Esophagus (tissue), 2 donors: ENCODE results near the gene AATK. TPM values are rescaled to one million over a fixed set of nuclear protein-coding genes. Genes with fewer than 3 reads are reported as not detected.

ENCODE experiments used
- H3K27ac ChIP-seq, 2 donors: one replicate each; pipeline ENCODE4 v1.5.1; 2013; ENCODE audit warnings: low read depth in 2 of 2, mild to moderate bottlenecking in 2 of 2, inconsistent platforms in 1 of 2, low read length in 1 of 2, moderate library complexity in 1 of 2
- H3K27me3 ChIP-seq, 2 donors: one replicate each; pipeline ENCODE4 v1.6.1; 2013; ENCODE audit warnings: low read length in 2 of 2, control low read depth in 1 of 2, mild to moderate bottlenecking in 1 of 2; ENCODE audit not compliant: insufficient read depth in 2 of 2, control insufficient read depth in 1 of 2
- H3K36me3 ChIP-seq, 2 donors: one replicate each; pipeline ENCODE4 v1.6.1; 2013; ENCODE audit warnings: low read length in 1 of 2; ENCODE audit not compliant: control insufficient read depth in 2 of 2, insufficient read depth in 2 of 2
- H3K4me1 ChIP-seq, 2 donors: one replicate each; pipeline ENCODE4 v1.6.1; 2013; ENCODE audit warnings: low read length in 1 of 2; ENCODE audit not compliant: control insufficient read depth in 2 of 2, insufficient read depth in 2 of 2
- H3K4me3 ChIP-seq, 2 donors: one replicate each; pipeline ENCODE4 v1.5.1; 2013; ENCODE audit warnings: low read length in 2 of 2, mild to moderate bottlenecking in 2 of 2, low read depth in 1 of 2, moderate library complexity in 1 of 2
- H3K9me3 ChIP-seq, 2 donors: one replicate each; pipeline ENCODE4 v1.6.1; 2013; ENCODE audit warnings: mild to moderate bottlenecking in 2 of 2, low read depth in 1 of 2, low read length in 1 of 2, moderate library complexity in 1 of 2; ENCODE audit not compliant: control insufficient read depth in 2 of 2, insufficient read depth in 1 of 2
- WGBS, 2 donors: extraction: QIAGEN DNeasy Blood & Tissue Kit; methylation state at CpG; one replicate each; pipeline ENCODE4 v1.1.7; 2013; 5-methylcytosine and 5-hydroxymethylcytosine counted together
- polyA plus RNA-seq, 2 donors: library from polyadenylated mRNA; stranded (reverse); fragments of 200-250 nt; gene quantifications; one replicate each; pipeline ENCODE4 v1.2.3, GENCODE V29; 2013
- donor health status: healthy with polysubstance abuse.
- donor health status: Bipolar disorder and iron deficiency.

AATK gene
- polyA plus RNA-seq, 2 donors: 1.1 to 1.2 TPM

DNA sequence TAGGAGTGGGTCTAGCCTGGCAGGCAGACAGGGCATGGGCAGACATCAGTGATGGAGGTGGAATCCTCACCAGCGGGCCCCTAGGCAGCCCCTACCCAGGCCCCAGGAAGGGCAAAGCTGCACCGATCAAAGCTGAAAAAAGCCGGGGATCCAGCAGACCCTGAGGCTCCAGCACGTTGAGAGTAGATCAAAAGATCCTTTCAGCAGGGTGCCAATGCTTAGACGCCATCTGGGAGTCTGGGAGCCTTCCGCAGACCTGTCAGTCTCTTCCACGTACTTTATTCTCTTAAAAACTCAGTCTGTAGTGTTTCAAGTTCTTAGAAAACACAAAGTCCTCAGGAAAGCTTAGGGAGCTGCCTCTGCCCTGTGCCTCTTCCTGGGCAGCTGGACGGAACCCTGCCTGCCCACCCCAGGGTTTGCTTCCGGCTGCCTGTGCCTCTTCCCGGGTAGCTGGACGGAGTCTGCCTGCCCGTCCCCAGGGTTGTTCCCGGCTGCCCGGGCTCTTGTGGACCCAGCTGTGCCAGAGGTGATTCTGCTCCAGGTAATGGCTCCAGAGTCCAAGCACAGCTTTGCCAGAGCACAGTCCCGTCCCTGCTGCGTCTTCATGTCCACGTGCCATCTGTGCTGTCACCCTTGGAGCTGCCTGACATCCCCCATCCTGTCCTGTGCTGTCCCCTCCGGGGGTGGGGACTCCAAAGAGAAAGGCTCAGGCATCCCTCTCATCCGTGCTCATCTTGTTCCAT, 51.5 kb downstream of the AATK start:
- Histone ChIP-seq H3K9me3 (peaks cover 0 to 3% of the 10 kb centered on the region in 2 donors), H3K27ac (no peak overlapping the region), H3K36me3 (peaks cover 0 to 52% of the 10 kb centered on the region in 2 donors), H3K4me1 (peaks cover 4 to 14% of the 10 kb centered on the region in 2 donors), H3K27me3 (no peaks in the 10 kb centered on the region), H3K4me3 (no peak overlapping the region)
- WGBS, 2 donors: 76% methylated on average over 19 of the region's 19 CpGs

DNA sequence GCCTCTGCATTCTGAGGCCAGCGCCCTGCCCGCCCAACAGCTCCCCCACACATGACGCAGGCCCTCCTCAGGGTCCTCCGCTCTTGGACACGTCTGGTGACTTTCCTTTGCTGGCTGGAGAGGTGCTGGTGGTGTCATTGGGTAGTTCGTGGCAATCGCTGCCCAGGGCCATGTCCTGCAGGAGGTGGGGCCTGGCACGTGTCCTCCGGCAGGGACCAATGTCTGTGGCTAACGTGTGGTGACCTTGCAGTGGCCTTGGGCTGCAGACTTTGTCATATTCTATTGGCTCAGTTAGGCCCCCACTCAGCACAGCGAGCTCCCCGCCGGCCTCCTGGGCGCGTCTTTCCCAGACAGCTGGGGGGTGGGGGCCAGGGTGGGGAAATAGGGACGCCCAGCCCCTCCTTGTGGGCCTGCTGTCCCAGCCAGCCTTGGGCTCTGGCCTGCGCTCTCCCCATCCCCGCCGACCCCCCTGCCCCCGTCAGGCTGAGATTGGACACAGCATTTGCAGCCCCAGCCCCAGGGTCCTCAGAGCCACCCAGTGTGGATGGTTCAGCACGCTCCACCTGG, 52.8 kb downstream of the AATK start:
- H3K4me1 ChIP-seq: peaks cover 0 to 2% of the 10 kb centered on the region in 2 donors
- peaks cover 0 to 59% of the 10 kb centered on the region in 2 donors for H3K36me3 ChIP-seq
- H3K9me3 ChIP-seq: no peaks in the 10 kb centered on the region
- H3K27me3 ChIP-seq: no peaks in the 10 kb centered on the region
- no peak overlapping the region for H3K4me3 ChIP-seq
- H3K27ac ChIP-seq: no peak overlapping the region
- 81 to 88% methylated on average over 21 of the region's 21 CpGs for WGBS, 2 donors

DNA sequence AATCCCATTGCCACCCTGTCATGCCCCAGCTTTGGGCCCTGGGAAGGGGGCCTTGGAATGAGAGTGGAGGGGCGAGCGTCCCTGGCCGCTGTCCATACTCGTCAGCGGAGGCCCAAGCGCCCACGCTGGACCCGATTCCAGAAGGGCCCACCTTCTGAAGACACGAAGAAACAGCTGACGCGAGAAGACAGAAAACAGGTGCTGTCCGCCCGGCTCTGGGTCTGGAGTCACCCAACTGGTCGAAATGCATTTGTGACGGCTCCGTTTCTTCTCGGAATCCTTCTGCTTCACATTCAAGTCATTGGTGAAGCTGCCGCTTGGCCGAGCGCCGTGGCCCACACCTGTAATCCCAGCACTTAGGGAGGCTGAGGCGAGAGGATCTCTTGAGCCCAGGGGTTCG, 53.6 kb downstream of the AATK start:
- Histone ChIP-seq H3K27me3 (no peaks in the 10 kb centered on the region), H3K27ac (no peak overlapping the region), H3K36me3 (peaks cover 0 to 65% of the 10 kb centered on the region in 2 donors)

DNA sequence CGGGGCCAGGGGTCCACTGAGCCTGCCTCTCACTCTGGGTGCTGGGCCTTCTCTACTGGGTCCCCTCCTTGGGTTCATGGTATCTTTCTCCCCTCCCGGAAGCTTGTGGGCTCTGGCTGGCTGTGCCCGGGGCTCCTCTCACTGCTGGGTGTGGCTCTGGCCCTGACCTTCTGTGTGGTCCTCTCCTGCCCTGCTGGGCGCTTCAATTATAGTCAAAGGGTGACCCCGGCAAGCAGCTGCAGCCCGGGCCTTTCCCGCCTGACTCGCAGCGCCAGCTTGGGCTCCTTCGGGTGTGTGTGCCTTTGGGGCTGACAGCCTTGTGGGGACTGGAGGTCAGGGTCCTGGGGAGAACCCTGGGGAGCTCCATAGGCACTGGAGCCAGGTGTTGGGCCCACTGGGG, 55.0 kb downstream of the AATK start:
- no peak overlapping the region for H3K4me3 ChIP-seq
- H3K27ac ChIP-seq: no peak overlapping the region
- no peaks in the 10 kb centered on the region for H3K27me3 ChIP-seq
- H3K36me3 ChIP-seq: peaks cover 0 to 68% of the 10 kb centered on the region in 2 donors
- H3K9me3 ChIP-seq: no peaks in the 10 kb centered on the region
- no peaks in the 10 kb centered on the region for H3K4me1 ChIP-seq
- 74 to 80% methylated on average over 10 of the region's 10 CpGs for WGBS, 2 donors

More for the DNA sequence above, 53.6 kb downstream of the AATK start:
- peaks cover 0 to under 1% of the 10 kb centered on the region in 2 donors for H3K4me1 ChIP-seq
- H3K9me3 ChIP-seq: no peaks in the 10 kb centered on the region
- H3K4me3 ChIP-seq: no peak overlapping the region
- WGBS, 2 donors: 93 to 94% methylated on average over 23 of the region's 23 CpGs

DNA sequence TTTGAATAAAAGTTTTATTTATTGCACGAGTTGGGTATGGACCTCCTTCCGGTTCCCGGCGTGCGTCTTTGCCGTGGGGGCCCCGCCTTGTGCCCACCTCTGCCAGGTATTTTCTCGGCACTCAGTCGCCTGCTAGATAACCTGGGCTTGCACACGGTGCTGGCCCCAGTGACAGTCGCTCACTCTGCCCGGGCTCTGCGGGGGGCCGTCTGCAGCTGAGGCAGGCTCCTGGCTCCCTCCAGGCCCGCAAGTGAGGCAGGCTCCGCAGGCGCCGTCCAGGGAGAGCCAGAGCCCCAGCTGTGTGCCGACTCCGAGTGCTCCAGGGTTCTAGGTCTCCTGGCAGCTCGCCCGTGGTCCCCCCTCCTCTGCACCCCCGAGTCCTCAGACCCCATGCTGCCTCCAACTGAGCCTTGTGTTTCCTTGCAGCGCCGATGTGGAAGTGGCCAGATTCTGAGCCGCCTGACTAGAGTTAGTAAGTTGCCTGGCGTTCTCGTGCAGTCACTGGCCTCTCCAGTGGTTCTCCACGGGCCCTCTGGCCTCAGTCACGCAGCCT, 55.5 kb downstream of the AATK start:
- H3K4me1 ChIP-seq: no peaks in the 10 kb centered on the region
- no peak overlapping the region for H3K4me3 ChIP-seq
- 86 to 88% methylated on average over 30 of the region's 30 CpGs for WGBS, 2 donors
- no peak overlapping the region for H3K27ac ChIP-seq
- H3K27me3 ChIP-seq: no peaks in the 10 kb centered on the region
- peaks cover 0 to 68% of the 10 kb centered on the region in 2 donors for H3K36me3 ChIP-seq
- H3K9me3 ChIP-seq: no peaks in the 10 kb centered on the region

DNA sequence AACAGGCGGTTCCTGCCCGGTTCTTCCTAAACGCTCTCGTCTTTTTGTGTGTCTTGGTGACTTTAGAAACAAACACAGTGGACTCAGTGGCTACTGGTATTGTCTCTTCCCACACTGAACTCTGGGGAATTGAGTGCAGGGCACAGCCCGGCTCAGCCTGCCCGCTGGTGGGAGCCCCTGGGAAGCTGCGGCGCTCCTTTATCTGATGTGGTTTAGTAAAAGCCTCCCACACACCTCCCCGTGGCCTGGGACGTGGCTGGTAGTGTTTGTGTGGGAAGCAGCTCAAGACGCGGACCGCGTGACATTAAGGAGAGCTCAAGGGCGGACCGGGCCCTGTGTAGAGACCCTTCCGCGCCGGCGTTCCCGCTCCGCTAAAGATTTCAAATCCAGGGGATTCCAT, 56.1 kb downstream of the AATK start:
- Histone ChIP-seq H3K27me3 (no peaks in the 10 kb centered on the region), H3K36me3 (peaks cover under 1 to 72% of the 10 kb centered on the region in 2 donors), H3K27ac (no peak overlapping the region), H3K9me3 (no peaks in the 10 kb centered on the region), H3K4me1 (no peaks in the 10 kb centered on the region), H3K4me3 (no peak overlapping the region)
- WGBS, 2 donors: 78 to 83% methylated on average over 22 of the region's 22 CpGs

DNA sequence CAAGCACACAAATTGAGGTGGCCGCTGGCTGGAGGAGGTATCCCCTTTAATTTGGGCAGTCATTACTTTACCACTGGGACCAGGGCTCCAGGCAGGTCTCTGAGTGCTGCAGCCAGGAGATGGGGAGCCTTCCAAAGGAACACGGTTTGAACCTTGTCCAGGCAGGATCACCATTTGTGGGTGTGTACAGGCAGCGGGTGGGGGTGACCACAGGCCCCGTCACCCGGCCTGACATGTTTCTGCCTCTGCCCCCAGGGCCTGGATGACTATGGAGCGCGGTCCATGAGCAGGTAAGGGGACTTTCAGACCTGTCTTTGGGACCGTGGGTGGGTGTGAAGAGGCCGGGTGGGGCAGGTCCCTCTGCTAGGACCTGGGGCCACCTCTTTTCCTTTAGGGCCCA, 57.8 kb downstream of the AATK start:
- Histone ChIP-seq H3K27ac (no peak overlapping the region), H3K4me3 (no peak overlapping the region), H3K27me3 (no peaks in the 10 kb centered on the region), H3K9me3 (no peaks in the 10 kb centered on the region), H3K4me1 (no peaks in the 10 kb centered on the region), H3K36me3 (peaks cover 6 to 82% of the 10 kb centered on the region in 2 donors)
- WGBS, 2 donors: 60 to 77% methylated on average over 9 of the region's 9 CpGs

DNA sequence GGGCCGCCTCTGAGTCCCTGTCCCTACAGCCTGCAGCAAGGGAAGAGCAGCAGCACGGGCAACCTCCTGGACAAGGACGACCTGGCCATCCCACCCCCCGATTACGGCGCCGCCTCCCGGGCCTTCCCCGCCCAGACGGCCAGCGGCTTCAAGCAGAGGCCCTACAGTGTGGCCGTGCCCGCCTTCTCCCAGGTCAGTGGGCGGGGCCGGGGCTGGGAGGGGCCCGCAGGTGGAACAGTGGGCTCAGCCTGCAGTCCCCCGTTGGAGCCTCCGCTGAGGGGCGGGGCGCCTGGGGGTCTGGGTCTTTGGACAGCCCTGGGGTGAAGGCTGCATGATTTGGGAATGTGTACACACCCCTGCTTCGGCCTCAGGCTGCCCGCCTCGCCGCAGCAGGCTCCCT, 59.3 kb downstream of the AATK start:
- peaks cover 6 to 79% of the 10 kb centered on the region in 2 donors for H3K36me3 ChIP-seq
- no peaks in the 10 kb centered on the region for H3K27me3 ChIP-seq
- H3K4me3 ChIP-seq: no peak overlapping the region
- H3K4me1 ChIP-seq: no peaks in the 10 kb centered on the region
- H3K9me3 ChIP-seq: no peaks in the 10 kb centered on the region
- WGBS, 2 donors: 91 to 92% methylated on average over 21 to 24 of the region's 24 CpGs
- H3K27ac ChIP-seq: no peak overlapping the region

DNA sequence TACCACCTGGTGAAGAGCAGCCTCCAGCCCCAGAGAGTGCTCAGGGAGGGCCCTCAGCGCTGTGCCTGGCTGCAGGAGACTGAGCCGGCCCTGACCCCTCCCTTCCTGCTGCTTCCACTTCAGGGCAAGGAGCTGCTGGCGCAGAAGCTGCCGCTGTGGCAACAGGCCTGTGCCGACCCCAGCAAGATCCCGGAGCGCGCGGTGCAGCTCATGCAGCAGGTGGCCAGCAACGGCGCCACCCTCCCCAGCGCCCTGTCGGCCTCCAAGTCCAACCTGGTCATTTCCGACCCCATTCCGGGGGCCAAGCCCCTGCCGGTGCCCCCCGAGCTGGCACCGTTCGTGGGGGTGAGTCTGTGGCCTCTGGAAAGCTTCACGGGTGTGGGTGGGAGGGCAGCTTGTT, 62.6 kb downstream of the AATK start:
- H3K27me3 ChIP-seq: no peaks in the 10 kb centered on the region
- H3K27ac ChIP-seq: no peak overlapping the region
- H3K9me3 ChIP-seq: peaks cover 0 to 2% of the 10 kb centered on the region in 2 donors
- H3K36me3 ChIP-seq: peaks cover 6 to 76% of the 10 kb centered on the region in 2 donors
- H3K4me3 ChIP-seq: no peak overlapping the region
- WGBS, 2 donors: 89 to 92% methylated on average over 18 to 20 of the region's 20 CpGs
- H3K4me1 ChIP-seq: no peaks in the 10 kb centered on the region
